GM23248 (cell line): Measurements from ENCODE around the gene ROBO2. TPM values are rescaled to one million over a fixed set of nuclear protein-coding genes. Genes with fewer than 3 reads are reported as not detected.
A peak's percentile ranks its signal among the peaks of the same experiment; 100 is the strongest.

Experiments
- DNase-seq: peaks from one replicate; pipeline ENCODE4 v3.0.0-alpha.2; 2015
- H2AFZ ChIP-seq: fragments of 200-600 bp; sonication (generic); 2 replicates; pipeline ENCODE4 v1.6.1; 2016; ENCODE audit warnings: antibody characterized with exemption
- H3F3A ChIP-seq: fragments of 200-600 bp; sonication (generic); 2 replicates; pipeline ENCODE4 v1.6.1; 2016; ENCODE audit warnings: mild to moderate bottlenecking, antibody characterized with exemption, mixed run types; ENCODE audit not compliant: insufficient read depth
- H3K27ac ChIP-seq: fragments of 200-600 bp; sonication (generic); 2 replicates; pipeline ENCODE4 v1.5.1; 2016; ENCODE audit warnings: mild to moderate bottlenecking
- H3K27me3 ChIP-seq: fragments of 200-600 bp; sonication (generic); replicated peaks from 2 replicates; pipeline ENCODE4 v1.6.1; 2016; ENCODE audit warnings: mild to moderate bottlenecking; ENCODE audit not compliant: insufficient read depth
- H3K36me3 ChIP-seq: fragments of 200-600 bp; sonication (generic); 2 replicates; pipeline ENCODE4 v1.6.1; 2016; ENCODE audit warnings: low read depth, mild to moderate bottlenecking
- H3K4me1 ChIP-seq: fragments of 200-600 bp; sonication (generic); 2 replicates; pipeline ENCODE4 v1.6.1; 2016; ENCODE audit warnings: mild to moderate bottlenecking; ENCODE audit not compliant: insufficient read depth
- H3K4me2 ChIP-seq: fragments of 200-600 bp; sonication (generic); one replicate; pipeline ENCODE4 v1.6.1; 2016; ENCODE audit warnings: mild to moderate bottlenecking; ENCODE audit not compliant: unreplicated experiment
- H3K4me3 ChIP-seq: fragments of 200-600 bp; sonication (generic); 2 replicates; pipeline ENCODE4 v1.5.1; 2016; ENCODE audit warnings: mild to moderate bottlenecking
- H3K79me2 ChIP-seq: fragments of 200-600 bp; sonication (generic); 2 replicates; pipeline ENCODE4 v1.6.1; 2016; ENCODE audit warnings: mild to moderate bottlenecking; ENCODE audit not compliant: insufficient read depth
- H3K9ac ChIP-seq: fragments of 200-600 bp; sonication (generic); 2 replicates; pipeline ENCODE4 v1.6.1; 2016; ENCODE audit warnings: mild to moderate bottlenecking
- H3K9me2 ChIP-seq: fragments of 200-600 bp; sonication (generic); 2 replicates; pipeline ENCODE4 v1.6.1; 2016; ENCODE audit warnings: mixed run types, mild to moderate bottlenecking, moderate library complexity; ENCODE audit not compliant: insufficient read depth
- H3K9me3 ChIP-seq: fragments of 200-600 bp; sonication (generic); one replicate; pipeline ENCODE4 v1.6.1; 2017; ENCODE audit warnings: low read depth
- H4K20me1 ChIP-seq: fragments of 200-600 bp; sonication (generic); 2 replicates; pipeline ENCODE4 v1.6.0; 2016; ENCODE audit not compliant: insufficient read depth
- EZH2 ChIP-seq: fragments of 200-600 bp; sonication (generic); IDR thresholded peaks from 2 replicates; pipeline ENCODE4 v1.6.1; 2018; ENCODE audit warnings: antibody characterized with exemption, mild to moderate bottlenecking; ENCODE audit not compliant: insufficient read depth, poor library complexity, severe bottlenecking
- EZH2phosphoT487 ChIP-seq: fragments of 200-600 bp; sonication (generic); IDR thresholded peaks from 2 replicates; pipeline ENCODE4 v1.6.1; 2018; ENCODE audit warnings: antibody characterized with exemption, moderate library complexity, mild to moderate bottlenecking, low read depth; ENCODE audit not compliant: insufficient read depth
- WGBS, 2 experiments: methylation state at CpG; one replicate each; pipeline ENCODE4 v1.1.6; 2015 to 2017; ENCODE audit warnings: low lambda C conversion rate in 2 of 2, low coverage in 1 of 2; ENCODE audit errors: missing lambda C conversion rate in 2 of 2; 5-methylcytosine and 5-hydroxymethylcytosine counted together
- in situ Hi-C: fragments of 300-500 bp; cut with MboI; formaldehyde crosslinking; loops from 2 replicates; pipeline ENCODE4 v1.15.0; 2020
- polyA plus RNA-seq: library from polyadenylated mRNA; unstranded; fragments of >200 nt; fragmentation: Nextera tagmentation; extraction: Ambion mirVana; gene quantifications from 2 replicates; pipeline ENCODE4 v1.2.1, GENCODE V29; 2016
- total RNA-seq: library from RNA; depleted of rRNA; stranded (reverse); fragments of >200 nt; shearing (Covaris generic); gene quantifications from 2 replicates; pipeline ENCODE4 v1.2.3, GENCODE V29; 2014; rRNA removed

The ROBO2 gene, protein sequence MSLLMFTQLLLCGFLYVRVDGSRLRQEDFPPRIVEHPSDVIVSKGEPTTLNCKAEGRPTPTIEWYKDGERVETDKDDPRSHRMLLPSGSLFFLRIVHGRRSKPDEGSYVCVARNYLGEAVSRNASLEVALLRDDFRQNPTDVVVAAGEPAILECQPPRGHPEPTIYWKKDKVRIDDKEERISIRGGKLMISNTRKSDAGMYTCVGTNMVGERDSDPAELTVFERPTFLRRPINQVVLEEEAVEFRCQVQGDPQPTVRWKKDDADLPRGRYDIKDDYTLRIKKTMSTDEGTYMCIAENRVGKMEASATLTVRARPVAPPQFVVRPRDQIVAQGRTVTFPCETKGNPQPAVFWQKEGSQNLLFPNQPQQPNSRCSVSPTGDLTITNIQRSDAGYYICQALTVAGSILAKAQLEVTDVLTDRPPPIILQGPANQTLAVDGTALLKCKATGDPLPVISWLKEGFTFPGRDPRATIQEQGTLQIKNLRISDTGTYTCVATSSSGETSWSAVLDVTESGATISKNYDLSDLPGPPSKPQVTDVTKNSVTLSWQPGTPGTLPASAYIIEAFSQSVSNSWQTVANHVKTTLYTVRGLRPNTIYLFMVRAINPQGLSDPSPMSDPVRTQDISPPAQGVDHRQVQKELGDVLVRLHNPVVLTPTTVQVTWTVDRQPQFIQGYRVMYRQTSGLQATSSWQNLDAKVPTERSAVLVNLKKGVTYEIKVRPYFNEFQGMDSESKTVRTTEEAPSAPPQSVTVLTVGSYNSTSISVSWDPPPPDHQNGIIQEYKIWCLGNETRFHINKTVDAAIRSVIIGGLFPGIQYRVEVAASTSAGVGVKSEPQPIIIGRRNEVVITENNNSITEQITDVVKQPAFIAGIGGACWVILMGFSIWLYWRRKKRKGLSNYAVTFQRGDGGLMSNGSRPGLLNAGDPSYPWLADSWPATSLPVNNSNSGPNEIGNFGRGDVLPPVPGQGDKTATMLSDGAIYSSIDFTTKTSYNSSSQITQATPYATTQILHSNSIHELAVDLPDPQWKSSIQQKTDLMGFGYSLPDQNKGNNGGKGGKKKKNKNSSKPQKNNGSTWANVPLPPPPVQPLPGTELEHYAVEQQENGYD (N-terminal part only)
- under 0.01 TPM in 1 of 2 replicates, not detected in the other for total RNA-seq
- 0.05 TPM in 1 of 2 replicates, not detected in the other for polyA plus RNA-seq

DNA sequence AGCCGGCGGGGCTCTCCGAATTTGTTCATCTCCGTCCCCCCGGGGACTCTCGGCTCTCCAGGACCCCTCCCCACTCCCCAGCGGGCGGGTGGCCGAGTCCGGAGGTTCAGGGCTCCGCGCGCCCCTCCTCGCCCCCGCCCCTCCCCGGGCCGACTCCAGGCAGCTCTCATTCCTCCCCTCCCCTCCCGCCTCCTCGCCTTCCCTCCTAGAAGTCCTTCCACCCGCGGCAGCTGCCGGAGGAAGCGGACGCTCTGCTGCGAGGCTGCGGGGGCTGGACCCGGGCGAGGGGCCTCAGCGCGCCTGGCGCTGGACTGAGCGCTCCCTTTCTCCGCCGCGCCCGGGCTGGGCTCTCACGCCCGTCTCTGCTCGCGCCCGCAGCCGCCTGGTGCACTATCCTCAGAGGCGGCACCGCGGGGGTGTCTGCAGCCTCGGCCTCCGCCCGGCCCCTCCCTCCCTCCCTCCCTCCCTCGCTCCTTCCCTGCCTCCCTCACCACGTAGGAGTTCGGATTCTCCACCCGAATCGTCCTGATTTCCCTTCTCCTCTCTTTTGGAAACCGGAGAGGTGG lies at the start of gene ROBO2:
Gene ROBO2, plus strand, starts transcription at position 494 of the 566 bp plus-strand sequence. CDS start 687 bp downstream, outside the sequence.
- no peak within 1 kb of the TSS for H3K27ac ChIP-seq
- no peaks in the 10 kb centered on the region for H3K9me3 ChIP-seq
- peaks cover 7% of the 10 kb centered on the region; the same call in 1 of the 2 replicates for H3K4me1 ChIP-seq
- H3K27me3 ChIP-seq: peaks cover 56% of the 10 kb centered on the region
- H3K4me3 ChIP-seq: peak within 1 kb of the TSS; percentile 66
- H3K36me3 ChIP-seq: no peaks in the 10 kb centered on the region
- no peaks in the 10 kb centered on the region for H3K9me2 ChIP-seq
- peak within 1 kb of the TSS; percentile 76 for H2AFZ ChIP-seq
- H4K20me1 ChIP-seq: no peaks in the 10 kb centered on the region
- in situ Hi-C loops: loop anchor here (25.0 kb wide), 1 partner anchor 1573 kb away; no protein-coding TSS in a partner anchor
- no peaks in the 10 kb centered on the region for H3K79me2 ChIP-seq
- WGBS, 2 experiments: 0 to 1% methylated on average over 9 to 45 of the region's 54 CpGs
- no peaks in the 10 kb centered on the region for H3F3A ChIP-seq
- TF ChIP-seq EZH2phosphoT487 (no peak), EZH2 (no peak)
- peak; percentile 49 for DNase-seq
- H3K4me2 ChIP-seq: peak within 1 kb of the TSS; percentile 67
- no peak within 1 kb of the TSS for H3K9ac ChIP-seq

DNA sequence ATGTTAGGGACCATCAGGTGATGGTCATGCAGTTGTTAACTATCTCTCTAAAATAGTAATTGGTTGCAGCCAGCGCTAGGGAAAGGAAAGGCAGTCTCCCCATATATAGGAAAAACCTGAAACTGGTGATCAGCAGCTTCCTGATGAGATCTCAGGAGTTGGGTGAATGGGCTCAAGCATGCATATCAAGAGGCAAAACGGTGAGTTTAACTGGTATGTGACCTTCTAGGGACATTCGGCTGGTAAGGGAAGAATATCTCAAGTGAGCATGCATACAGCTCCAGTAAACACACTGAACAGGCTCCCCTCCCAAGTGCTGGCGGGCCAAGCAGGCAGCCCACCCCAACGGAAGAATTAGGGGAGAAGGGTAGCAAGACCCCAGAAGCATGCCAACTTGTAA lies 49.3 kb upstream of the ROBO2 start:
- no peaks in the 10 kb centered on the region for H3K79me2 ChIP-seq
- TF ChIP-seq EZH2phosphoT487: no peak
- TF ChIP-seq EZH2: no peak
- no peak overlapping the region for H2AFZ ChIP-seq
- no peaks in the 10 kb centered on the region for H3K9me3 ChIP-seq
- no peaks in the 10 kb centered on the region for H3K36me3 ChIP-seq
- 0 out of 2 replicates have a peak, but pooled peaks cover 7% of the 10 kb centered on the region for H3K27me3 ChIP-seq
- H3K9me2 ChIP-seq: no peaks in the 10 kb centered on the region
- H3F3A ChIP-seq: no peaks in the 10 kb centered on the region
- 53 to 58% methylated on average over 5 of the region's 5 CpGs for WGBS, 2 experiments
- H3K4me2 ChIP-seq: no peak overlapping the region
- no peak overlapping the region for H3K4me3 ChIP-seq
- no peaks in the 10 kb centered on the region for H4K20me1 ChIP-seq
- no peaks in the 10 kb centered on the region for H3K4me1 ChIP-seq
- in situ Hi-C loops: no loop called here
- H3K9ac ChIP-seq: no peak overlapping the region
- H3K27ac ChIP-seq: no peak overlapping the region
- no peak for DNase-seq

DNA sequence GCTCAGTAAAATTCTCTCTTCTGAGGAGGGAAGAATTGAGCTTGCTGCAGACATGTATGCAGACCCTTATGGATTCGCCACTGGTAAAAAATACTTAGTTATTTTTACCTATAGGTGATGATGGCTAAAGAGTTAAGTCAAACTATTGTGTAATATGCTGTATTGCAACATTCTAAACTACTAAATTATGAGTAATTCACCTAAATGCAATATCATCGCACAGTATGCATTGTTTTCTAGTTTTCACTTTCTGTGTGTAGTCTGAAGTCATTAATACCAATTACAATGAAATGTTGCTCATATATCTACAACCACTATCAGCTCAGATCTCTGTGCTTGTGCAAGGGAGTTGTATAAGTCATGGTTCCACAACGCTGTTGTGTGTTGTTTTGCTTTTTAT lies 48.7 kb upstream of the ROBO2 start:
- Histone ChIP-seq H3K36me3 (no peaks in the 10 kb centered on the region), H3K27ac (no peak overlapping the region), H3K9ac (no peak overlapping the region), H3K79me2 (no peaks in the 10 kb centered on the region), H2AFZ (no peak overlapping the region), H3K4me3 (no peak overlapping the region), H3K4me2 (no peak overlapping the region), H3K9me2 (no peaks in the 10 kb centered on the region), H3K4me1 (no peaks in the 10 kb centered on the region), H4K20me1 (no peaks in the 10 kb centered on the region), H3K9me3 (no peaks in the 10 kb centered on the region), H3K27me3 (0 out of 2 replicates have a peak, but pooled peaks cover 7% of the 10 kb centered on the region), H3F3A (no peaks in the 10 kb centered on the region)
- in situ Hi-C loops: no loop called here
- TF ChIP-seq EZH2phosphoT487: no peak
- 64 to 70% methylated on average over 3 of the region's 3 CpGs for WGBS, 2 experiments
- no peak for DNase-seq

DNA sequence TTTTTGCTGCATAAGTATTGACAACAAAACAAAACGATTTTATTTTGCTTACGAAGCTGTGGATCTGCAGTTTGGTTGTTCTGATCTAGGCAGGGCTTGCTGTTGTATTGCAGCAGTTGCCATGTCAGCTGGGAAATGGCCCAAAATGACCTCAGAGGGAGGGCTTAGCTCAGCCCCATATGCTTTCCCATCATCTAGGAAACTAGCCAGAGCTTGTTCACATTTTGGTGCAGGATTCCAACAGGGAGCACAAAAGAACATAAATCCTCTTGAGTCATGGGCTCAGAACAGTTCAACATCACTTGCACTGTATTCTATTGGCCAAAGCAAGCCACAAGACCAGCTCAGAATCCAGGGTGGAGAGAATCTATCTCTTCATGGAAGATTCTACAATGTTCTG lies 42.2 kb upstream of the ROBO2 start:
- Histone ChIP-seq H3K4me2 (no peak overlapping the region), H3K9ac (no peak overlapping the region), H3K36me3 (no peaks in the 10 kb centered on the region), H3K27me3 (no peaks in the 10 kb centered on the region), H3K27ac (no peak overlapping the region), H3K4me1 (no peaks in the 10 kb centered on the region), H3K9me3 (no peaks in the 10 kb centered on the region), H3F3A (no peaks in the 10 kb centered on the region), H3K9me2 (no peaks in the 10 kb centered on the region), H4K20me1 (no peaks in the 10 kb centered on the region), H3K4me3 (no peak overlapping the region), H2AFZ (no peak overlapping the region), H3K79me2 (no peaks in the 10 kb centered on the region)
- DNase-seq: peak; percentile 25
- in situ Hi-C loops: no loop called here
- no peak for TF ChIP-seq EZH2
- no peak for TF ChIP-seq EZH2phosphoT487
- 0% methylated on average over 2 of the region's 2 CpGs for WGBS, 2 experiments
